GM06990 (cell line): ENCODE measurements around the gene BFSP2.

Experiments used
- DNase-seq: peaks from one replicate; pipeline ENCODE4 v3.0.0-alpha.2; 2011; ENCODE audit not compliant: insufficient read length; ENCODE audit errors: extremely low read depth
- H3K27me3 ChIP-seq: replicated peaks from 2 replicates; pipeline ENCODE4 v1.6.0; 2011; ENCODE audit warnings: low read length; ENCODE audit not compliant: control insufficient read depth, insufficient read depth
- H3K36me3 ChIP-seq: 2 replicates; pipeline ENCODE4 v1.5.1; 2011; ENCODE audit warnings: low read length; ENCODE audit not compliant: control insufficient read depth, insufficient read depth
- H3K4me3 ChIP-seq: replicated peaks from 2 replicates; pipeline ENCODE4 v1.5.1; 2011; ENCODE audit warnings: low read depth, mild to moderate bottlenecking, control low read depth, low read length
- TF ChIP-seq, protein P1 (sequence below): IDR thresholded peaks from 2 replicates; pipeline ENCODE4 v1.5.1; 2011; ENCODE audit warnings: low read length, control low read depth, mild to moderate bottlenecking, inconsistent platforms; ENCODE audit not compliant: insufficient read depth, poor library complexity, severe bottlenecking

The BFSP2 gene

DNA sequence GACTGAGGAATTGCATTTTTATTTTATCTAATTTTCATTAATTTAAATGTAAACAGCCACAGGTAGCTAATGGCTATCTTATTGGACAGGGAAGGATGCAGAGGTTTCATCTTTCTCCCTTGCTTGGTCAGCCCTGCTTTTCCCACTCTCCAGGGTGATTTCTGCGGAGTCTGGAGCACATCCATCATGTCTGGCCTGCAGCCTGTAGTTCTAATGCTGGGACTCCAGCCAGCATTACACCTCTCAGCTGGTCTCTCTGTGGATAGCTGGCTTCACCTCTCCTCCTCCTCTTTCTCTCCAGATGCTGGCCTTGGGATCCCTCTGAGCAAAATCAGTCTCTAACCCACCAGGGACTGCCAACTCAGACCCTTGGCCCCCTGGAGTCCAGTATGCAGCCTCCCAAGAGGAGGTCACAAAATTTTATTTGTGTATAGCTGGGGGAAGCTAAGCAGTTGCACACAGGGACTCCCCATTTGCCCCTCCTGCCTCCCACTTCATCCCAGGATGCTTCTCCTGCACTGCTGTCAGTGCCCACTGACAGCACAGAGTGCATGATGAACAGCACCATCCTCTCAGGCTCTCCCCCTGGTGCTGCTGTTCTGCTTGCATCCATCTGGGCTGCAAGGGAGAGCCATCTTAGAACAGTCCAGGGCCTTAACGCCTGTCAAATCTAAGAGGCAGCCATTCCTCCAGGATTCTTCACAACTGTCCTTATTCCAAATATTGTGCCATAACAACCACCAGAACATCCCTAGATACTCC, 1.7 kb downstream of the BFSP2 start:
- Histone ChIP-seq H3K36me3 (no peaks in the 10 kb centered on the region), H3K4me3 (no peak overlapping the region), H3K27me3 (no peaks in the 10 kb centered on the region)
- DNase-seq: no peak
- TF ChIP-seq, protein P1, sequence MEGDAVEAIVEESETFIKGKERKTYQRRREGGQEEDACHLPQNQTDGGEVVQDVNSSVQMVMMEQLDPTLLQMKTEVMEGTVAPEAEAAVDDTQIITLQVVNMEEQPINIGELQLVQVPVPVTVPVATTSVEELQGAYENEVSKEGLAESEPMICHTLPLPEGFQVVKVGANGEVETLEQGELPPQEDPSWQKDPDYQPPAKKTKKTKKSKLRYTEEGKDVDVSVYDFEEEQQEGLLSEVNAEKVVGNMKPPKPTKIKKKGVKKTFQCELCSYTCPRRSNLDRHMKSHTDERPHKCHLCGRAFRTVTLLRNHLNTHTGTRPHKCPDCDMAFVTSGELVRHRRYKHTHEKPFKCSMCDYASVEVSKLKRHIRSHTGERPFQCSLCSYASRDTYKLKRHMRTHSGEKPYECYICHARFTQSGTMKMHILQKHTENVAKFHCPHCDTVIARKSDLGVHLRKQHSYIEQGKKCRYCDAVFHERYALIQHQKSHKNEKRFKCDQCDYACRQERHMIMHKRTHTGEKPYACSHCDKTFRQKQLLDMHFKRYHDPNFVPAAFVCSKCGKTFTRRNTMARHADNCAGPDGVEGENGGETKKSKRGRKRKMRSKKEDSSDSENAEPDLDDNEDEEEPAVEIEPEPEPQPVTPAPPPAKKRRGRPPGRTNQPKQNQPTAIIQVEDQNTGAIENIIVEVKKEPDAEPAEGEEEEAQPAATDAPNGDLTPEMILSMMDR: no peak

DNA sequence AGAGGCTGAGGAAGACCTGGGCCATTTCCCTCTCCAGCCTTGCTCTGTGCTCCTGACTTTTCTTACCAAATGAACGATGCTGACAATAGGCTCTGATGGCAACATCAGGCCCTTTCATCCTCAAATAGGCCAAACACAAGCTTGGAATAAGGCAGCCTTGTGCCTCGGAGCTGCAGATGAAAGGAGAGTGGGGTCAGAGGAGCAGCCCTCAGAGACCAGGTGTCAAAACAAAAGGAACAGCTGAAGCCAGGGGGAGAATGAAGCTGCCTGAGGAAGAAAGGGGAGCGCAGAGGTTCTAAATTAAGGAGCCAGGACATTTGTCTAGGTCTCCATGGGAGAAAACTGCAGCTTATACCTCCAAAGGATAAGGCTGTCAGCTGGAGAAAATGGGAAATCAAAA, 5.1 kb downstream of the BFSP2 start:
- DNase-seq: no peak
- Histone ChIP-seq H3K4me3 (no peak overlapping the region), H3K27me3 (no peaks in the 10 kb centered on the region), H3K36me3 (no peaks in the 10 kb centered on the region)
- TF ChIP-seq, protein P1: no peak

DNA sequence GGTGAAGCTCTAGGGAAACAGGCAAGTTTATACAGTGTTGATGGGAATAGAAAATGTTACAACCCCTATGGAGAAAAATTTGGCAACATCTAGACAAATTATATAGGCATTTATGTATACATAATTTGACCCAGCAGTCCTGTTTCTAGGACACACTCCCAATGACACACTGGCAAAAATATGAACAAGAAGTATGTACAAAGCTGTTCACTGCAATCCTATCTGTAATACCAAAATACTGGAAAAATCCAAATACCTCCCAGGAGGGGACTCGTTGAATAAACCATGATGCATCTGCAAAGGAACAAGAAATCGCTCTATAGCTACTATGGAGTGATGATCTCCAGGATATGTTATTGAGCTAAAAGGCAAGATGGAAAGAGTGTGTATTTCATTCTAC, 8.5 kb downstream of the BFSP2 start:
- Histone ChIP-seq H3K36me3 (no peaks in the 10 kb centered on the region), H3K4me3 (no peak overlapping the region), H3K27me3 (no peaks in the 10 kb centered on the region; the same call in 1 of the 2 replicates)
- DNase-seq: no peak
- TF ChIP-seq, protein P1: no peak

DNA sequence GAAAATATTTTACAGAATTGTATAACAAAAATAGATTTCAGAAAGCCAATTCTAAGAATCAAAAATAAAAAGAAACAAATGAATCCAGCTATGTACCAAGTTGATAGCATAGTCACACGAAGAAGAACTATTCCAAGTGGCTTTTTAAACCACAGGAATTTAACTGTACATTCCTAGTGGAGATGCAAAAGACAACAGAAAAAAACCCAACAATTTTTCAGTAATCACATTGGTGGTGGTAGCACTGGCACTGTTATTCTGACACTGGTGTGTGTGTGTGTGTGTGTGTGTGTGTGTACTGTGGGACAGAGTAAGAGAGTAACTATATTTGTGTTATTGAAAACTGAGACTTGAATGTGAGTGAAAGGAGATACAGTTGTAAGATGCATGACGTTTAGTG, 9.1 kb downstream of the BFSP2 start:
- DNase-seq: no peak

DNA sequence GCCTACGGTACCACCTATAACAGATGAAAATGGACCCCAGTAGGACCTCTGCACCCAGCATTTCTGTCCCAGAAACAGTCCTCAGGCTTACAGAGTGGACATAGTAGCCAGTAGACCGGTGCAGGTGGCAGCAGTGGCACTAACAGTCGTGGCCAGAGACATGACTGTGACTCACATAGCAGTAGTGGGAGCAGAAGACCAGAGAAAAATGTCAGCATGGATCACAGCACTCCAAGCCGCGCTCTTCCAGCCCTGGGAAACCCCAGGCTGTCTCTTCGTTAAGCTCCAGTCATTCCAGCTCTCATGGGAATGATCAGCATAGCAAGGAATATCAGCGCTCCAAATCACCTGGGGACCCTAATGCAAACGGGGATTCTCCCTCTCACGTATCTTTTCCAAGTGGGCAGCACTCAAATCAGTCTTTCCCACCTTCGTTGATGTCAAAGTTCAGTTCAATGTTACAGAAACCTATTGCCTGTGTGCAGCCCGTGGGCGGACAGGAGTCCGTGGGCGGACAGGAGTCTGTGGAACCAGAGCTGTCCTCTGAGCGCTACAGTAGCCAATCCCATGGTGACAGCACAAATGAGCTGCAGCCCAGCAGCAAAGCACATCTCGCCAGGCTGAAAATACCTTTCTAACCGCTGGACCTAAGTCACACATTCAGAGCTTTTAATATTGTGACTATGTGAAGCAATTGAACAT, 10.5 kb downstream of the BFSP2 start:
- H3K27me3 ChIP-seq: no peaks in the 10 kb centered on the region; the same call in 1 of the 2 replicates
- DNase-seq: no peak
- no peak overlapping the region for H3K4me3 ChIP-seq
- H3K36me3 ChIP-seq: no peaks in the 10 kb centered on the region
- TF ChIP-seq, protein P1: no peak

More for the DNA sequence above, 9.1 kb downstream of the BFSP2 start:
- no peak overlapping the region for H3K4me3 ChIP-seq
- H3K27me3 ChIP-seq: no peaks in the 10 kb centered on the region; the same call in 1 of the 2 replicates
- TF ChIP-seq, protein P1: no peak
- H3K36me3 ChIP-seq: no peaks in the 10 kb centered on the region
